Panc1 (cell line): ENCODE measurements around the gene CCL2. TPM values are rescaled to one million over a fixed set of nuclear protein-coding genes. Genes with fewer than 3 reads are reported as not detected.

ENCODE experiments used
- ATAC-seq: fragments of 200-7000 bp; cut with Tn5 transposase; 2 replicates; pipeline ENCODE4 v1.9.1; 2020; ENCODE audit warnings: mild to moderate bottlenecking, moderate library complexity
- BruUV-seq: library from RNA; stranded (reverse); fragments of 400-500 nt; replicated peaks from 2 replicates; lab custom pipeline; 2021; lab: Mats Ljungman, UMichigan
- CTCF ChIA-PET: fragments of 300-600 bp; sonication (Branson Sonifier 250); formaldehyde crosslinking; loops from one replicate; lab custom pipeline; 2022; ENCODE audit warnings: antibody characterized with exemption; lab: Charles Lee
- POLR2A ChIA-PET: fragments of 300-600 bp; sonication (Branson Sonifier 250); formaldehyde crosslinking; loops from one replicate; lab custom pipeline; 2022; ENCODE audit warnings: antibody characterized with exemption; lab: Charles Lee
- DNase-seq: peaks from one replicate; pipeline ENCODE4 v3.0.0-alpha.2; 2010; ENCODE audit warnings: low read depth, low spot score
- H3K27ac ChIP-seq: 2 replicates; pipeline ENCODE4 v1.5.1; 2011; ENCODE audit warnings: mild to moderate bottlenecking, low read length, inconsistent platforms
- H3K27me3 ChIP-seq: fragments of 200-500 bp; sonication (Bioruptor generic); 2 replicates; pipeline ENCODE4 v1.6.0; 2014; ENCODE audit warnings: low read length, inconsistent platforms; ENCODE audit not compliant: control insufficient read depth, insufficient read depth
- H3K36me3 ChIP-seq: fragments of 200-500 bp; sonication (Bioruptor generic); 2 replicates; pipeline ENCODE4 v1.5.1; 2014; ENCODE audit warnings: inconsistent platforms, mild to moderate bottlenecking, low read length, moderate library complexity; ENCODE audit not compliant: control insufficient read depth, insufficient read depth
- H3K4me1 ChIP-seq: 2 replicates; pipeline ENCODE4 v1.5.1; 2011; ENCODE audit warnings: inconsistent platforms, mild to moderate bottlenecking, low read length, moderate library complexity; ENCODE audit not compliant: control insufficient read depth, insufficient read depth
- H3K4me3 ChIP-seq, 2 experiments: 2 replicates each; pipeline ENCODE4 v1.5.1; 2011 to 2012; ENCODE audit warnings: low read depth in 2 of 2, low read length in 2 of 2, mild to moderate bottlenecking in 2 of 2, inconsistent platforms in 1 of 2, moderate library complexity in 1 of 2
- H3K9me3 ChIP-seq: fragments of 200-500 bp; sonication (Bioruptor generic); 2 replicates; pipeline ENCODE4 v1.5.1; 2014; ENCODE audit warnings: low read depth, mild to moderate bottlenecking, inconsistent platforms, low read length, moderate library complexity; ENCODE audit not compliant: control insufficient read depth, insufficient read depth
- POLR2AphosphoS5 ChIP-seq: IDR thresholded peaks from 2 replicates; pipeline ENCODE4 v1.6.1; 2012; ENCODE audit warnings: mild to moderate bottlenecking, low read depth, low read length, moderate library complexity
- SIN3A ChIP-seq: IDR thresholded peaks from 2 replicates; pipeline ENCODE4 v1.6.1; 2012; ENCODE audit warnings: low read depth, mild to moderate bottlenecking, low read length, moderate library complexity, borderline replicate concordance; ENCODE audit not compliant: insufficient read depth
- TCF7L2 ChIP-seq: IDR thresholded peaks from 2 replicates; pipeline ENCODE4 v1.6.1; 2011; ENCODE audit warnings: mild to moderate bottlenecking, low read depth, low read length, inconsistent platforms
- in situ Hi-C: cut with HindIII; loops from 2 replicates; pipeline ENCODE4 v1.10.0; 2016; ENCODE audit warnings: low sequenced_read_pairs, low pct_unique_long_range_greater_than_20kb
- intact Hi-C: fragments of 100-400 bp; cut with micrococcal nuclease; formaldehyde crosslinking; loops from one replicate; pipeline ENCODE4 v1.10.0; 2022; ENCODE audit not compliant: unreplicated experiment
- total RNA-seq: library from RNA; stranded (reverse); gene quantifications from one replicate; pipeline ENCODE4 v1.2.1, GENCODE V29; 2021; ENCODE audit not compliant: unreplicated experiment
- TF ChIP-seq, protein P1 (sequence below), 2 experiments: IDR thresholded peaks; 2 replicates each; pipeline ENCODE4 v1.6.1; 2011 to 2012; ENCODE audit warnings: low read depth in 2 of 2, control low read depth in 1 of 2, low read length in 1 of 2, mild to moderate bottlenecking in 1 of 2, moderate library complexity in 1 of 2; ENCODE audit not compliant: insufficient read depth in 1 of 2
- TF ChIP-seq, protein P2 (sequence below): fragments of 450-650 bp; IDR thresholded peaks from 2 replicates; pipeline ENCODE4 v1.5.1; 2017; ENCODE audit warnings: mild to moderate bottlenecking

CCL2 gene
- total RNA-seq, 1 experiment from 2014 or later: 513 TPM

DNA sequence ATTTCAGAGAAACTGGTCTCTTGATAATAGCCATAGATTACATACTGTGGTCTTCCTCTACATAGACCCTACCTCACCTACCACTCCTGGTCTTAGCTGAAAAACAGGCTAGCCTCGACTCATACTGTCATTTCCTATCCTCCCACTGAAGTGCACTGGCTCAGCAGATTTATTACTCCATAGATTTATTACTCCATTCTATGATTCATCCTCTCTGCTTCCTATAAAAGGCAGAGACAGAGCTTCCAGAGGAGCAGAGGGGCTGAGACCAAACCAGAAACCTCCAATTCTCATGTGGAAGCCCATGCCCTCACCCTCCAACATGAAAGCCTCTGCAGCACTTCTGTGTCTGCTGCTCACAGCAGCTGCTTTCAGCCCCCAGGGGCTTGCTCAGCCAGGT is 14.9 kb downstream of the CCL2 start, which contains the start of gene CCL7:
CCL7 (plus strand) TSS at position 253 of the 400 bp plus-strand sequence; CDS start at position 323, 70 bp downstream.
- intact Hi-C loops (no loop called here), in situ Hi-C loops (no loop called here)
- POLR2A ChIA-PET: no interaction called here
- ATAC-seq: peak; percentile 70
- no peak within 1 kb of the TSS for H3K4me3 ChIP-seq
- no TSS peak for BruUV-seq
- CTCF ChIA-PET: no interaction called here
- TF ChIP-seq, protein P1, sequence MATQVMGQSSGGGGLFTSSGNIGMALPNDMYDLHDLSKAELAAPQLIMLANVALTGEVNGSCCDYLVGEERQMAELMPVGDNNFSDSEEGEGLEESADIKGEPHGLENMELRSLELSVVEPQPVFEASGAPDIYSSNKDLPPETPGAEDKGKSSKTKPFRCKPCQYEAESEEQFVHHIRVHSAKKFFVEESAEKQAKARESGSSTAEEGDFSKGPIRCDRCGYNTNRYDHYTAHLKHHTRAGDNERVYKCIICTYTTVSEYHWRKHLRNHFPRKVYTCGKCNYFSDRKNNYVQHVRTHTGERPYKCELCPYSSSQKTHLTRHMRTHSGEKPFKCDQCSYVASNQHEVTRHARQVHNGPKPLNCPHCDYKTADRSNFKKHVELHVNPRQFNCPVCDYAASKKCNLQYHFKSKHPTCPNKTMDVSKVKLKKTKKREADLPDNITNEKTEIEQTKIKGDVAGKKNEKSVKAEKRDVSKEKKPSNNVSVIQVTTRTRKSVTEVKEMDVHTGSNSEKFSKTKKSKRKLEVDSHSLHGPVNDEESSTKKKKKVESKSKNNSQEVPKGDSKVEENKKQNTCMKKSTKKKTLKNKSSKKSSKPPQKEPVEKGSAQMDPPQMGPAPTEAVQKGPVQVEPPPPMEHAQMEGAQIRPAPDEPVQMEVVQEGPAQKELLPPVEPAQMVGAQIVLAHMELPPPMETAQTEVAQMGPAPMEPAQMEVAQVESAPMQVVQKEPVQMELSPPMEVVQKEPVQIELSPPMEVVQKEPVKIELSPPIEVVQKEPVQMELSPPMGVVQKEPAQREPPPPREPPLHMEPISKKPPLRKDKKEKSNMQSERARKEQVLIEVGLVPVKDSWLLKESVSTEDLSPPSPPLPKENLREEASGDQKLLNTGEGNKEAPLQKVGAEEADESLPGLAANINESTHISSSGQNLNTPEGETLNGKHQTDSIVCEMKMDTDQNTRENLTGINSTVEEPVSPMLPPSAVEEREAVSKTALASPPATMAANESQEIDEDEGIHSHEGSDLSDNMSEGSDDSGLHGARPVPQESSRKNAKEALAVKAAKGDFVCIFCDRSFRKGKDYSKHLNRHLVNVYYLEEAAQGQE (IDR thresholded peaks at IDR 0.05; ENCODE audit: insufficient read depth in 1 of 2, low read depth in 2 of 2, low read length in 1 of 2): no peak
- TF ChIP-seq SIN3A (no peak), POLR2AphosphoS5 (no peak), TCF7L2 (no peak)
- TF ChIP-seq, protein P2, sequence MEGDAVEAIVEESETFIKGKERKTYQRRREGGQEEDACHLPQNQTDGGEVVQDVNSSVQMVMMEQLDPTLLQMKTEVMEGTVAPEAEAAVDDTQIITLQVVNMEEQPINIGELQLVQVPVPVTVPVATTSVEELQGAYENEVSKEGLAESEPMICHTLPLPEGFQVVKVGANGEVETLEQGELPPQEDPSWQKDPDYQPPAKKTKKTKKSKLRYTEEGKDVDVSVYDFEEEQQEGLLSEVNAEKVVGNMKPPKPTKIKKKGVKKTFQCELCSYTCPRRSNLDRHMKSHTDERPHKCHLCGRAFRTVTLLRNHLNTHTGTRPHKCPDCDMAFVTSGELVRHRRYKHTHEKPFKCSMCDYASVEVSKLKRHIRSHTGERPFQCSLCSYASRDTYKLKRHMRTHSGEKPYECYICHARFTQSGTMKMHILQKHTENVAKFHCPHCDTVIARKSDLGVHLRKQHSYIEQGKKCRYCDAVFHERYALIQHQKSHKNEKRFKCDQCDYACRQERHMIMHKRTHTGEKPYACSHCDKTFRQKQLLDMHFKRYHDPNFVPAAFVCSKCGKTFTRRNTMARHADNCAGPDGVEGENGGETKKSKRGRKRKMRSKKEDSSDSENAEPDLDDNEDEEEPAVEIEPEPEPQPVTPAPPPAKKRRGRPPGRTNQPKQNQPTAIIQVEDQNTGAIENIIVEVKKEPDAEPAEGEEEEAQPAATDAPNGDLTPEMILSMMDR: no peak
- no peak for DNase-seq
- no peaks in the 10 kb centered on the region for H3K36me3 ChIP-seq
- H3K27me3 ChIP-seq: no peaks in the 10 kb centered on the region
- H3K4me1 ChIP-seq: no peaks in the 10 kb centered on the region; the same call in 1 of the 2 replicates
- no peak within 1 kb of the TSS; the same call in 1 of the 2 replicates for H3K27ac ChIP-seq
- H3K9me3 ChIP-seq: no peaks in the 10 kb centered on the region

- intact Hi-C loops (no loop called here), in situ Hi-C loops (no loop called here)
- Histone ChIP-seq H3K27ac (peak overlapping the region; percentile 46; the same call in 1 of the 2 replicates), H3K4me1 (peaks cover 10% of the 10 kb centered on the region), H3K4me3 (no peak overlapping the region), H3K27me3 (no peaks in the 10 kb centered on the region), H3K36me3 (no peaks in the 10 kb centered on the region), H3K9me3 (no peaks in the 10 kb centered on the region)
- ChIA-PET POLR2A (no interaction called here), CTCF (no interaction called here)
- peak; percentile 98 for ATAC-seq
- no TSS peak for BruUV-seq
- DNase-seq: no peak
- TF ChIP-seq TCF7L2 (no peak), POLR2AphosphoS5 (peak; percentile 59; the same call in 1 of the 2 replicates), SIN3A (no peak)
- TF ChIP-seq, protein P1 (IDR thresholded peaks at IDR 0.05; ENCODE audit: insufficient read depth in 1 of 2, low read depth in 2 of 2, low read length in 1 of 2): no peak
- TF ChIP-seq, protein P2: no peak
These were observed 20.8 kb downstream of the CCL2 start for GRCh38 chr17:34275881-34276280.
